HG03571 (cell line): ENCODE results near the gene MESD.

Experiments
- ATAC-seq: cut with Tn5 transposase; IDR thresholded peaks from one replicate; pipeline ENCODE4 v1.9.1; 2021; ENCODE audit not compliant: unreplicated experiment

The MESD gene

GRCh38 chr15:80912673-80913072, 76.9 kb downstream of the MESD start:
- no peak for ATAC-seq

GRCh38 chr15:80911821-80912220, 77.8 kb downstream of the MESD start:
- ATAC-seq, result no peak

- no peak for ATAC-seq
Observed at GRCh38 chr15:80906159-80906766, 83.4 kb downstream of the MESD start.

GRCh38 chr15:80904998-80905397, 84.6 kb downstream of the MESD start:
- ATAC-seq, result no peak

GRCh38 chr15:80902298-80902801, 87.3 kb downstream of the MESD start:
- ATAC-seq, result no peak

GRCh38 chr15:80898040-80898439, 91.6 kb downstream of the MESD start:
- ATAC-seq, result no peak
